Uterus (tissue), 2 donors: ENCODE data around the gene EIF3A.

Source experiments
- CTCF ChIP-seq, 4 experiments: fragments of 200-600 bp in 2 of 4; fragments of 450-650 bp in 2 of 4; sonication (generic) in 2 of 4; IDR thresholded peaks; one replicate each; pipeline ENCODE4 v1.5.1; 2016 to 2019; ENCODE audit warnings: antibody characterized with exemption in 4 of 4, mild to moderate bottlenecking in 2 of 4, moderate library complexity in 1 of 4
- POLR2A ChIP-seq, 2 donors: fragments of 450-650 bp; IDR thresholded peaks; one replicate each; pipeline ENCODE4 v1.6.1; 2016; ENCODE audit warnings: antibody characterized with exemption in 2 of 2, mild to moderate bottlenecking in 1 of 2, moderate library complexity in 1 of 2

- TF ChIP-seq CTCF (IDR thresholded peaks at IDR 0.05) (no peak), POLR2A (IDR thresholded peaks at IDR 0.05) (no peak)
Measured at GRCh38 chr10:119118231-119118630, 37.6 kb upstream of the EIF3A start.
